Stimulated activated CD4-positive, alpha-beta T cell treated with anti-CD3 and anti-CD28 coated beads, TNF-alpha, amount 100 ng/mL, for 1 hour (primary cell): Measurements from ENCODE around the gene CCT5.
A peak's percentile ranks its signal among the peaks of the same experiment; 100 is the strongest.

Source experiments
- DNase-seq, 3 donors: peaks; one replicate each; pipeline ENCODE4 v3.0.0-alpha.2; 2020; ENCODE audit warnings: low read depth in 3 of 3, low spot score in 1 of 3

Gene CCT5

GRCh38 chr5:10249948-10250805 is at the start of gene CCT5:
Gene CCT5, plus strand, starts transcription at chr5:10250280. Its CDS starts 61 bp downstream, at chr5:10250341.
- DNase-seq: peak; percentile 70 to 79 (median 79)

GRCh38 chr5:10201223-10201868 is 48.7 kb upstream of the CCT5 start:
- DNase-seq: no peak

GRCh38 chr5:10202089-10202910 is 47.8 kb upstream of the CCT5 start:
- DNase-seq: no peak

- DNase-seq: no peak
Measured at GRCh38 chr5:10209004-10209403, 41.1 kb upstream of the CCT5 start.

GRCh38 chr5:10213316-10213715 is 36.8 kb upstream of the CCT5 start:
- DNase-seq: no peak

GRCh38 chr5:10214041-10214440 is 36.0 kb upstream of the CCT5 start:
- no peak for DNase-seq

- no peak for DNase-seq
Measured at GRCh38 chr5:10215366-10215765, 34.7 kb upstream of the CCT5 start.

GRCh38 chr5:10216107-10216506 is 34.0 kb upstream of the CCT5 start:
- no peak for DNase-seq

GRCh38 chr5:10218658-10219057 is 31.4 kb upstream of the CCT5 start:
- DNase-seq: no peak

GRCh38 chr5:10219068-10219467 is 31.0 kb upstream of the CCT5 start:
- no peak for DNase-seq

GRCh38 chr5:10220248-10220647 is 29.8 kb upstream of the CCT5 start:
- DNase-seq: no peak

- no peak for DNase-seq
Measured at GRCh38 chr5:10222326-10222725, 27.8 kb upstream of the CCT5 start.

GRCh38 chr5:10227379-10227778 is 22.7 kb upstream of the CCT5 start:
- no peak for DNase-seq

GRCh38 chr5:10228288-10228687 is 21.8 kb upstream of the CCT5 start:
- DNase-seq: no peak

- DNase-seq: no peak
Measured at GRCh38 chr5:10229306-10230048, 20.6 kb upstream of the CCT5 start.

GRCh38 chr5:10232386-10232785 is 17.7 kb upstream of the CCT5 start:
- no peak for DNase-seq

- no peak for DNase-seq
Measured at GRCh38 chr5:10233011-10233410, 17.1 kb upstream of the CCT5 start.

- DNase-seq: no peak
Measured at GRCh38 chr5:10233505-10233904, 16.6 kb upstream of the CCT5 start.

- DNase-seq: no peak
Measured at GRCh38 chr5:10235350-10235749, 14.7 kb upstream of the CCT5 start.

- DNase-seq: no peak
Measured at GRCh38 chr5:10243660-10244240, 6.3 kb upstream of the CCT5 start.
